Measurements from ENCODE around the gene ACSL6. TPM values are rescaled to one million over a fixed set of nuclear protein-coding genes. Genes with fewer than 3 reads are reported as not detected.

The ACSL6 gene
- total and polyA plus RNA-seq, 2 donors (not counting 1 experiment from before 2014, with no cell fraction given): 0.03 to 0.62 TPM

GRCh38 chr5:132024117-132024435 is 12.6 kb upstream of the ACSL6 start:
- no peak for TF ChIP-seq EZH2 (IDR thresholded peaks at IDR 0.05; ENCODE audit: borderline replicate concordance, insufficient read depth, low read depth, low read length, poor library complexity, severe bottlenecking)
- TF ChIP-seq CTCF (IDR thresholded peaks at IDR 0.05): no peak
- peaks cover 15% of the 10 kb centered on the region for H3K27me3 Mint-ChIP-seq

GRCh38 chr5:132023258-132024116 is 12.0 kb upstream of the ACSL6 start:
- H3K9ac ChIP-seq (ENCODE audit: low read length): no peak overlapping the region
- peaks cover 0 to 3% (median 0%) of the 10 kb centered on the region in 3 donors for H3K9me3 ChIP-seq (ENCODE audit: control extremely low read depth in 1 of 3, control insufficient read depth in 2 of 3, insufficient read depth in 1 of 3, low read length in 2 of 3)
- POLR2A ChIA-PET: no interaction called here
- no peak for TF ChIP-seq EZH2 (IDR thresholded peaks at IDR 0.05; ENCODE audit: borderline replicate concordance, insufficient read depth, low read depth, low read length, poor library complexity, severe bottlenecking)
- TF ChIP-seq CTCF (IDR thresholded peaks at IDR 0.05): no peak
- no peak overlapping the region for H3K4me2 ChIP-seq (replicated peaks; ENCODE audit: low read depth, low read length, poor library complexity, severe bottlenecking)
- Mint-ChIP-seq H3K4me3 (no peak overlapping the region), H3K27me3 (peaks cover 19% of the 10 kb centered on the region), H3K4me1 (peaks cover 10% of the 10 kb centered on the region), H3K27ac (no peak overlapping the region), H3K9me3 (ENCODE audit: insufficient read depth) (no peaks in the 10 kb centered on the region)
- no peak for ATAC-seq (ENCODE audit: low read depth)
- no peaks in the 10 kb centered on the region for H3K79me2 ChIP-seq (ENCODE audit: control insufficient read depth, insufficient read depth, low read length)
- no peak overlapping the region for H2AFZ ChIP-seq (ENCODE audit: insufficient read depth, low read depth, low read length, poor library complexity, severe bottlenecking)
- H3K4me3 ChIP-seq (ENCODE audit: control extremely low read depth in 1 of 5, extremely low read depth in 1 of 5, insufficient read depth in 1 of 5, low read depth in 2 of 5, low read length in 4 of 5): no peak overlapping the region
- H3K27ac ChIP-seq (ENCODE audit: low read length in 2 of 2): no peak overlapping the region
- intact Hi-C loops (cut with micrococcal nuclease): no loop called here
- H3K27me3 ChIP-seq (replicated peaks in 1 of 4; ENCODE audit: control extremely low read depth in 1 of 4, control insufficient read depth in 3 of 4, insufficient read depth in 4 of 4, low read length in 3 of 4): peaks cover 0 to 15% (median 8%) of the 10 kb centered on the region in 4 experiments
- WGBS (ENCODE audit: insufficient coverage): 77% methylated on average over 3 of the region's 5 CpGs
- CTCF ChIA-PET: interaction anchor here (1.3 kb wide), 1 partner anchor 434 kb away, joined by 4 read pairs; no protein-coding TSS in a partner anchor
- peaks cover 0 to 7% of the 10 kb centered on the region in 2 donors for H3K4me1 ChIP-seq (ENCODE audit: control insufficient read depth in 2 of 2, insufficient read depth in 2 of 2, low read length in 2 of 2)
- DNase-seq: no peak
- H3K36me3 ChIP-seq (replicated peaks in 1 of 2; ENCODE audit: control extremely low read depth in 1 of 2, control insufficient read depth in 1 of 2, extremely low read depth in 1 of 2, insufficient read depth in 2 of 2, low read length in 1 of 2): no peaks in the 10 kb centered on the region
- H4K20me1 ChIP-seq (ENCODE audit: control insufficient read depth, insufficient read depth, low read length, poor library complexity, severe bottlenecking): no peaks in the 10 kb centered on the region

More at GRCh38 chr5:132024117-132024435, 12.6 kb upstream of the ACSL6 start:
- peaks cover 10% of the 10 kb centered on the region for H3K4me1 Mint-ChIP-seq
- Histone ChIP-seq H3K27ac (ENCODE audit: low read length in 2 of 2) (no peak overlapping the region), H4K20me1 (ENCODE audit: control insufficient read depth, insufficient read depth, low read length, poor library complexity, severe bottlenecking) (no peaks in the 10 kb centered on the region), H3K27me3 (replicated peaks in 1 of 4; ENCODE audit: control extremely low read depth in 1 of 4, control insufficient read depth in 3 of 4, insufficient read depth in 4 of 4, low read length in 3 of 4) (peaks cover 0 to 12% (median 6%) of the 10 kb centered on the region in 4 experiments), H3K4me2 (replicated peaks; ENCODE audit: low read depth, low read length, poor library complexity, severe bottlenecking) (no peak overlapping the region), H3K36me3 (replicated peaks in 1 of 2; ENCODE audit: control extremely low read depth in 1 of 2, control insufficient read depth in 1 of 2, extremely low read depth in 1 of 2, insufficient read depth in 2 of 2, low read length in 1 of 2) (no peaks in the 10 kb centered on the region), H2AFZ (ENCODE audit: insufficient read depth, low read depth, low read length, poor library complexity, severe bottlenecking) (no peak overlapping the region), H3K4me3 (ENCODE audit: control extremely low read depth in 1 of 5, extremely low read depth in 1 of 5, insufficient read depth in 1 of 5, low read depth in 2 of 5, low read length in 4 of 5) (no peak overlapping the region), H3K79me2 (ENCODE audit: control insufficient read depth, insufficient read depth, low read length) (no peaks in the 10 kb centered on the region), H3K9me3 (ENCODE audit: control extremely low read depth in 1 of 3, control insufficient read depth in 2 of 3, insufficient read depth in 1 of 3, low read length in 2 of 3) (peaks cover 0 to 3% (median 0%) of the 10 kb centered on the region in 3 donors), H3K9ac (ENCODE audit: low read length) (no peak overlapping the region), H3K4me1 (ENCODE audit: control insufficient read depth in 2 of 2, insufficient read depth in 2 of 2, low read length in 2 of 2) (peaks cover 0 to 7% of the 10 kb centered on the region in 2 donors)
- POLR2A ChIA-PET: no interaction called here
- H3K4me3 Mint-ChIP-seq: no peak overlapping the region
- no peak overlapping the region for H3K27ac Mint-ChIP-seq
- WGBS (ENCODE audit: insufficient coverage): 88% methylated on average over 3 of the region's 4 CpGs
- DNase-seq (no peak), ATAC-seq (ENCODE audit: low read depth) (no peak)
- H3K9me3 Mint-ChIP-seq (ENCODE audit: insufficient read depth): no peaks in the 10 kb centered on the region
- CTCF ChIA-PET: interaction anchor here (1.3 kb wide), 1 partner anchor 435 kb away, joined by 4 read pairs; no protein-coding TSS in a partner anchor
- intact Hi-C loops (cut with micrococcal nuclease): no loop called here
